Stomach (tissue), 4 donors: ENCODE data around the gene TCF7L1.

Source experiments
- EP300 ChIP-seq: sonication (generic); formaldehyde crosslinking; IDR thresholded peaks from one replicate; pipeline ENCODE4 v1.6.1; 2017; ENCODE audit warnings: antibody characterized with exemption
- POLR2A ChIP-seq, 4 donors: fragments of 450-650 bp; IDR thresholded peaks; one replicate each; pipeline ENCODE4 v1.6.1; 2016; ENCODE audit warnings: antibody characterized with exemption in 4 of 4, control low read depth in 2 of 4, mild to moderate bottlenecking in 1 of 4, moderate library complexity in 1 of 4
- POLR2AphosphoS5 ChIP-seq, 3 donors: sonication (generic); formaldehyde crosslinking; IDR thresholded peaks; one replicate each; pipeline ENCODE4 v1.6.1; 2016; ENCODE audit warnings: antibody characterized with exemption in 3 of 3
- TF ChIP-seq, protein P1 (sequence below), 7 experiments: fragments of 450-650 bp in 4 of 7; fragments of 200-600 bp in 3 of 7; sonication (generic) in 3 of 7; IDR thresholded peaks; one replicate each; pipeline ENCODE4 v1.5.1; 2016 to 2019; ENCODE audit warnings: antibody characterized with exemption in 7 of 7, control low read depth in 2 of 7, mild to moderate bottlenecking in 1 of 7

DNA sequence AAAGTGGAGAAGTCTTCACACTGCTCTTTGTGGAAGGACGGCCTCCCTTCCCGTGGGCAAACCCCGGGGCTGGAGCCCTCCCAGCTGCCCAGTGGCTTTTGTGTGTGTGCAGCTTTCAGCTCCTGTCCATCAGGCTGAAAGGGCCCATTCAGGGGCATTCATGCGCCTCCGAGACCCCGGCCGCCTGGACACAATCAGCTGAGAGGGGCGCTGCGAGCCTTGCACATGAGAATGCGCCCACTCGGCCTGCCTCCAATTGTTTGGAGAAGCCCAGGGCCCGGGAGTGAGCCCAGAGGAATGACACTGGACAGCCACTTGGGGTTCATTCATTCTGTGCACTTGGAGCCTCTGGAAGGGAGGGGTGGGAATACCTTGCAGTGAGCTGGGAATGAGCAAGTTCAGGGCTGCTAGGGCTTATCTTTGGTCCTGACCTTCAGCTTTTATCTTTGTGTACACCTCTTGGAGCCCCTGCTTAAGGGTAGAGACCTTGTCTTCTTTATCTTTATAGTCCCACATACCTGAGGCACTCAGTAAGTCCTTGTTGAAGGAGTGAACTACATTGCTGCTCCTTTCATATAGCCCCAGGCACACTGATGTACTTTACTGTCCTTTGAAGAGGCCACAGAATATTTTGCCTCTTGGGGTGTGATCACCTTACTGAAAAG is 56.5 kb downstream of the TCF7L1 start:
- TF ChIP-seq, protein P1, sequence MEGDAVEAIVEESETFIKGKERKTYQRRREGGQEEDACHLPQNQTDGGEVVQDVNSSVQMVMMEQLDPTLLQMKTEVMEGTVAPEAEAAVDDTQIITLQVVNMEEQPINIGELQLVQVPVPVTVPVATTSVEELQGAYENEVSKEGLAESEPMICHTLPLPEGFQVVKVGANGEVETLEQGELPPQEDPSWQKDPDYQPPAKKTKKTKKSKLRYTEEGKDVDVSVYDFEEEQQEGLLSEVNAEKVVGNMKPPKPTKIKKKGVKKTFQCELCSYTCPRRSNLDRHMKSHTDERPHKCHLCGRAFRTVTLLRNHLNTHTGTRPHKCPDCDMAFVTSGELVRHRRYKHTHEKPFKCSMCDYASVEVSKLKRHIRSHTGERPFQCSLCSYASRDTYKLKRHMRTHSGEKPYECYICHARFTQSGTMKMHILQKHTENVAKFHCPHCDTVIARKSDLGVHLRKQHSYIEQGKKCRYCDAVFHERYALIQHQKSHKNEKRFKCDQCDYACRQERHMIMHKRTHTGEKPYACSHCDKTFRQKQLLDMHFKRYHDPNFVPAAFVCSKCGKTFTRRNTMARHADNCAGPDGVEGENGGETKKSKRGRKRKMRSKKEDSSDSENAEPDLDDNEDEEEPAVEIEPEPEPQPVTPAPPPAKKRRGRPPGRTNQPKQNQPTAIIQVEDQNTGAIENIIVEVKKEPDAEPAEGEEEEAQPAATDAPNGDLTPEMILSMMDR (IDR thresholded peaks at IDR 0.05): no peak
- TF ChIP-seq POLR2A (IDR thresholded peaks at IDR 0.05) (no peak), POLR2AphosphoS5 (IDR thresholded peaks at IDR 0.05) (no peak), EP300 (no peak)
